GM21360 (cell line): ENCODE results near the gene MSMB.

Experiments
- ATAC-seq: cut with Tn5 transposase; IDR thresholded peaks from one replicate; pipeline ENCODE4 v1.9.1; 2021; ENCODE audit warnings: mild to moderate bottlenecking, moderate library complexity; ENCODE audit not compliant: unreplicated experiment

Gene MSMB

GRCh38 chr10:46035923-46036849 is 9.9 kb downstream of the MSMB start:
- no peak for ATAC-seq

- ATAC-seq = no peak
Measured at GRCh38 chr10:46033602-46034011, 12.5 kb downstream of the MSMB start.

- no peak for ATAC-seq
Measured at GRCh38 chr10:46031648-46032532, 14.2 kb downstream of the MSMB start.

DNA sequence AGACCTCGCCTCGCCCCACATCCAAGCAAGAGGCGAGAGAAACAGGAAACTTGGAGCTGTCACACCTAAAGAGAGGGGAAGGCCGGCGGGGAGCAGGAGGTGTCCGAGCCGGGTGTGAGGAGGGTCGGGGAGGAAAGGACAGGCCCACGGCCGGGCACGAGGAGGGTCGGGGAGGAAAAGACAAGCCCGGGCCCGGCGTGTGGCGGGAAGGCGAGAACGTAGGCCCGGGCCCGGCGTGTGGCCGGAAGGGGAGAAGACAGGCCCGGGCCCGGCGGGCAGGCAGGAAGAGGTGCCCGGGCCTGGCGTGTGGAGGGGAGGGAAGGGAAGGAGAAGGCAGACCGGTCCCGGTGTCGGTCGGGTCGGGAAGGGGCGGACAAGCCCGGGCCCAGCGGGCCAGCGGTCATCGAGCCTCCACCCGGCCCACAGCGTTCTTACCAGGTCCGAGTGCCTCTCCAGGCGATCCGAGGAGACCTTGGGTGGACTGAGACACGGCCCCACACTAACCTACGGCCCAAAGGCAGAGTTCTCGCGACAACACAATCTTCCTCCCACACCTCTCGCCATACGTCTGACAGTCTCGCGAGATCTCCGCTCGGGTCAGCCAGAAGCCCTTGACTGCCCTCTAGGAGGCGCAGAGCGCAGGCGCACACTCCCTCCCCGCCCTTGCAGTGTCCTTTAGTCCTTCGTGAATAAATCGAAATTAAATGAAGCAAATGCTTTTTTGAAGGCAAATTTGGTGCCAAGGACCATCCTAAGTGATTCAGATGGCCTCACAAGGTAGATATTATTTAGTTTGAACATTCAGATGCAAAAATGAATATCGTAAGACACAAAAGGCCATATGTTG is 15.8 kb downstream of the MSMB start, which contains the start of gene NCOA4:
NCOA4 (minus strand) TSS at position 533 of the 847 bp plus-strand sequence. CDS start 13,943 bp downstream, outside the sequence.
- peak; percentile 92 for ATAC-seq

DNA sequence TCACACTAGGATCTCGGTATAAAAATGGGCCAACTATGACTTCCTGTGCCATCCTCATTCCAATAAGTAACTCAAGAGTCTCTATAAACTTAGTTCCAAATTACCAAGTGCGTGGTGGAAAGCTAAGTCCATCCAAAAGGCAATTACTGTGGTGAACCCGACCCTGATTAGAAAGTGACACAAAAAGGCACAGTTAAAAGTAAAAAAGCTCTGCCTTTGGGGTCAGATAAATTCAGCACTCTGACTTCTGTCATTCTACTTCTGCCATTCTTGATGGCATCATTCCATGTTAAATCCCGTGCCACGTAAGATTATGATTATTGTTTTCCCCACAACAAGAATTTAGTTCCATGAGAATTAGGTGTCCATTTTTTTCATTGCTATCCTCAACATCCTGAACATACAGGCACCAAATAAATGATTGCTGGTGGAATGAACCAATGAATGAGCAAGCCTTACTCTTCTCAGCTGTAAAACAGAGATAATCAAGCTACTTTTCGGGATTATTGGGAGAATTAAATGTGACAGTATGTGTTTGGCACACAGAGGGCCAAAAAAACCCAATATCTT is 16.5 kb downstream of the MSMB start:
- ATAC-seq = no peak

- ATAC-seq = no peak
Measured at GRCh38 chr10:46028584-46029460, 17.2 kb downstream of the MSMB start.

GRCh38 chr10:46026106-46026505 is 20.0 kb downstream of the MSMB start:
- no peak for ATAC-seq

DNA sequence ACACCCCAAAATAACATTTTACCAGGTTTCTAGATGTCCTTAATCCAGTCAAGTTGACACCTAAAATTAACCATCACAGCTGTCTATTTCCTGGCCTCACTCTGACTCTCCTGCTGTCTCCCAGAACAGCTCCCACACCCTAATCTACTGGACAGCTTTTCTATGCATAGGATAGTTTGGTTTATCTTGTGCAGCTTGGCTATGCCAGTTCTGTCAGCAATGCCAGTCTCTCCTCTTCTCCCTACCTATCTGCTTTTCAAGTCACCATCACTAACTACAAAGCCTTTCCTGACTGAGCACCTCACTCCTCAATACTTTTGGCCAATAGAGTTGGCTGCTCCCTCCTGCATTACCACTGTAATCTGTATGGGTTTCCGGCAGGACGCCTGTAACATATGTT is 20.7 kb downstream of the MSMB start:
- no peak for ATAC-seq

DNA sequence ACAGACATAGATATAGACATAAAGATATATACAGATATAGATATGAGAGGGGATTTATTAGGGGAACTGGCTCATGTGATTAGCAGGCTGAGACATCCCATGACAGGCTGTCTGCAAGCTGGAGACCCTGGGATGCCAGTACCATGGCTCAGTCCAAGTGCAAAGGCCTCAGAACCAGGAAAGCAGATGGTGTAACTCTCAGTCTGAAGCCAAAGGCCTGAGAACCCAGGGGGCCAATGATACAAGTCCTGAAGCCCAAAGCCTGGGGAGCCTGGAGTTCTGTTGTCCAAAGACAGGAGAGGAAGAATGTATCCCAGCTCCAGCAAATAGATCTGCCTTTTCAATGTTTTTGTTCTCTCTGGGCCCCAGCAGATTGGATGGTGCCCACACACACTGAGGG is 21.1 kb downstream of the MSMB start:
- no peak for ATAC-seq

GRCh38 chr10:46022978-46023702 is 22.9 kb downstream of the MSMB start:
- ATAC-seq = peak; percentile 89

DNA sequence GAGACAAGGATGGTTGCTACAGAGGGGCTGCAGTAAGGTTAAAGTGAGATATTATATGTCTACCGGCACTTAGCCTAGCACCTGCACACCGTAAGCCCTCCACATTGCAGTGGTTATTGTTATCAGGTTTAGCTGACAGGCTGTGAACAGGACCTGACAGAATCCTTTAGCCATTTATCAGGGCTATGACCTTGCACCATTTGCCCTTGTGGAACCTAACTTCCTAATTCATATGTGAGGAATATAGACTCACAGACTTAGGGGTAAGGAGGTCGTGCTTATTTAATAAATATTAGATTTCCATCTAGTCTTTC is 25.8 kb downstream of the MSMB start:
- ATAC-seq = no peak

GRCh38 chr10:46019569-46020343 is 26.3 kb downstream of the MSMB start:
- no peak for ATAC-seq

DNA sequence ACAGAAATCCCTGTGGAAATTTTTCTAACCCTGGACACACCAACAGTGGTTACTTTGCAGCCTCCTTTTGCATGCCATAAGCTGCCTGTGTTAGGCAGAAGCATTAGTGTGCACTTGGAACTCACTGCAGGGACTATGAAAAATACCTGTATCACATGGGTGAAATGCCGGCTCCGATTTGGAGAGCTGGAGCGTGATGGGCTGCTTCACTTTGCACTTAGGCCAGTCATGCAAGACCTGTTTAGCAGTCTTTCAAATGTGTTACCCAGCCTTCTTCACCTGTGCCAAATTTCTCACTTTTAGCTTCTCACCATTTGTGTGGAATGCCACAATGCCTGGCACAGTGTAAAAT is 26.9 kb downstream of the MSMB start:
- ATAC-seq = no peak

- no peak for ATAC-seq
Measured at GRCh38 chr10:46018453-46019176, 27.5 kb downstream of the MSMB start.

- no peak for ATAC-seq
Measured at GRCh38 chr10:46017733-46018132, 28.3 kb downstream of the MSMB start.

DNA sequence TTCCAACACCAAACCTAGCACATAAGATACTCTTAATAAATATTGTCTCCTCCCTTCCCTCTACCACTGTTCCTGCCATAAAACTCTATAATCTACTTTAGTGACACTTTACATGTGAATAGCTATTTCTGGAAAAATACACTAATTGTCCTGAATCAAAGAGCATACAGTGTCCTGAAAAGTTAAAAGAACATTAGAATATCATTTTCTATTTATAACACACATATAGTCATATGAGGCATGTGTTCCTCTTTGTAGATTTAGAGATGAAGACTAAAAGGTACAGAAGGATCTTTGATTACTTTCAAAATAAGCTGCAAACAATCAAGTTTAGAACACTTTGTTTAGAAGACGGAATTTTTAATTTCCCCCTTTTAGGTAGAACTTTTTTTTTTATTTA is 29.3 kb downstream of the MSMB start:
- no peak for ATAC-seq

DNA sequence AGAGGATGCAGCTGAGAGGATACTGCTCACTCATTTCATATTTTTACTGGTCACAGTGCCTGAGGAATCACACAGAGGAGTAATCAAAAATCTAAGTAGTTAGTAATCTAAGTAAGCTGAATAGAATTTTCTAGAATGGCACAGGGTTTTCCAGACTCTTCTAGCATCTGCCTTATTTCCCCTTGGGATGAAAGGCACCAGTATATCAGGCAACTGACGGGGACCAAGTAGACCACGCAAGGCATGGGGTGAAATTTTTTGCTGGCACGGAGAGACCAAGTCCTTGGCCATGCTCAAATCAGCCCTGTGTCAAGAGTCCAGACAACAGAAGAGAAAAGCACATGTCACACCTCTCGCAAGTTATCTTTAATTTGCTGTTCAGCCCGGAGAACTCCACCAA is 29.9 kb downstream of the MSMB start:
- ATAC-seq = no peak
